SK-N-SH (cell line): ENCODE measurements around the gene NEGR1. TPM values are rescaled to one million over a fixed set of nuclear protein-coding genes. Genes with fewer than 3 reads are reported as not detected.

ENCODE experiments used
- CTCF ChIA-PET: fragments of 300-600, 350-600 bp; formaldehyde crosslinking; extraction: SDS; loops from one replicate; lab custom pipeline; 2021; lab: Yijun Ruan, JAX
- POLR2A ChIA-PET: fragments of 350-600 bp; sonication (Branson Sonifier 250); formaldehyde crosslinking; extraction: SDS; loops from one replicate; lab custom pipeline; 2020; ENCODE audit warnings: antibody characterized with exemption, inconsistent platforms; lab: Yijun Ruan, JAX
- DNase-seq: peaks from one replicate; pipeline ENCODE4 v3.0.0; 2012
- H2AFZ ChIP-seq: fragments of 200-600 bp; sonication (generic); 2 replicates; pipeline ENCODE4 v1.8.1; 2016; ENCODE audit warnings: antibody characterized with exemption, mild to moderate bottlenecking, low read depth
- H3F3A ChIP-seq: fragments of 200-600 bp; sonication (generic); replicated peaks from 2 replicates; pipeline ENCODE3; 2016; ENCODE audit warnings: antibody characterized with exemption, mild to moderate bottlenecking; ENCODE audit not compliant: insufficient read depth
- H3K27ac ChIP-seq, 2 experiments: fragments of 200-500 bp in 1 of 2; fragments of 200-600 bp in 1 of 2; sonication (Bioruptor generic) in 1 of 2; sonication (generic), shearing (Covaris generic) in 1 of 2; 2 replicates each; pipeline versions ENCODE4 v1.5.1 to v1.6.1; 2014 to 2016; ENCODE audit warnings: low read depth in 2 of 2, inconsistent platforms in 1 of 2, low read length in 1 of 2, mild to moderate bottlenecking in 1 of 2, mixed read lengths in 1 of 2
- H3K27me3 ChIP-seq: fragments of 200-600 bp; sonication (generic), shearing (Covaris generic); 2 replicates; pipeline ENCODE4 v1.6.1; 2016; ENCODE audit warnings: mixed run types; ENCODE audit not compliant: insufficient read depth
- H3K36me3 ChIP-seq, 2 experiments: fragments of 200-500 bp in 1 of 2; fragments of 200-600 bp in 1 of 2; sonication (Bioruptor generic) in 1 of 2; sonication (generic) in 1 of 2; replicated peaks in 1 of 2; 2 replicates each; pipeline versions ENCODE3 to v1.5.1; 2014 to 2016; ENCODE audit warnings: low read length in 1 of 2, mild to moderate bottlenecking in 1 of 2; ENCODE audit not compliant: insufficient read depth in 2 of 2, control insufficient read depth in 1 of 2
- H3K4me1 ChIP-seq, 2 experiments: fragments of 200-500 bp in 1 of 2; fragments of 200-600 bp in 1 of 2; sonication (Bioruptor generic) in 1 of 2; sonication (generic), shearing (Covaris generic) in 1 of 2; 2 replicates each; pipeline versions ENCODE4 v1.5.1 to v1.6.1; 2014 to 2016; ENCODE audit warnings: low read depth in 1 of 2, low read length in 1 of 2, mixed run types in 1 of 2; ENCODE audit not compliant: insufficient read depth in 2 of 2, control insufficient read depth in 1 of 2
- H3K4me2 ChIP-seq: fragments of 200-600 bp; sonication (generic), shearing (Covaris generic); 2 replicates; pipeline ENCODE4 v1.6.1; 2017; ENCODE audit warnings: mixed run types
- H3K4me3 ChIP-seq, 2 experiments: fragments of 200-500 bp in 1 of 2; fragments of 200-600 bp in 1 of 2; sonication (Bioruptor generic) in 1 of 2; sonication (generic), shearing (Covaris generic) in 1 of 2; 2 replicates each; pipeline versions ENCODE4 v1.5.1 to v1.8.1; 2014 to 2016; ENCODE audit warnings: low read depth in 2 of 2, inconsistent platforms in 1 of 2, low read length in 1 of 2, mild to moderate bottlenecking in 1 of 2, mixed read lengths in 1 of 2, moderate library complexity in 1 of 2
- H3K79me2 ChIP-seq: fragments of 200-600 bp; sonication (generic); 2 replicates; pipeline ENCODE4 v1.8.1; 2017; ENCODE audit warnings: mild to moderate bottlenecking; ENCODE audit not compliant: insufficient read depth
- H3K9ac ChIP-seq: fragments of 200-600 bp; sonication (generic); 2 replicates; pipeline ENCODE4 v1.6.1; 2017; ENCODE audit warnings: mixed run types
- H3K9me2 ChIP-seq: fragments of 200-600 bp; sonication (generic); 2 replicates; pipeline ENCODE4 v1.6.1; 2017; ENCODE audit warnings: mixed run types
- H3K9me3 ChIP-seq: fragments of 200-600 bp; sonication (generic); 2 replicates; pipeline ENCODE4 v1.6.1; 2017; ENCODE audit warnings: mixed run types, mild to moderate bottlenecking, moderate library complexity
- H4K20me1 ChIP-seq: fragments of 200-600 bp; sonication (generic); 2 replicates; pipeline ENCODE4 v1.6.1; 2017; ENCODE audit warnings: mild to moderate bottlenecking, mixed run types; ENCODE audit not compliant: insufficient read depth
- EP300 ChIP-seq, 2 experiments: IDR thresholded peaks; 2 replicates each; pipeline versions ENCODE4 v1.4.0 to v1.6.1; 2012; ENCODE audit warnings: borderline replicate concordance in 1 of 2, low read depth in 1 of 2, low read length in 1 of 2
- FOSL2 ChIP-seq: IDR thresholded peaks from 2 replicates; pipeline ENCODE4 v1.4.0; 2012; ENCODE audit warnings: low read depth, mild to moderate bottlenecking, moderate library complexity, borderline replicate concordance
- FOXM1 ChIP-seq: IDR thresholded peaks from 2 replicates; pipeline ENCODE4 v1.4.0; 2012; ENCODE audit warnings: low read depth, mild to moderate bottlenecking
- GABPA ChIP-seq: IDR thresholded peaks from 2 replicates; pipeline ENCODE4 v1.4.0; 2012; ENCODE audit warnings: low read depth, mild to moderate bottlenecking
- JUND ChIP-seq: IDR thresholded peaks from 2 replicates; pipeline ENCODE4 v1.4.0; 2012
- MEF2A ChIP-seq: IDR thresholded peaks from 2 replicates; pipeline ENCODE4 v1.4.0; 2012; ENCODE audit warnings: low read depth, borderline replicate concordance
- MXI1 ChIP-seq: IDR thresholded peaks from 2 replicates; pipeline ENCODE4 v1.6.1; 2012; ENCODE audit warnings: mild to moderate bottlenecking, low read depth, low read length, improper control_type of control experiment
- NFIC ChIP-seq: IDR thresholded peaks from 2 replicates; pipeline ENCODE4 v1.4.0; 2012; ENCODE audit warnings: borderline replicate concordance
- NRF1 ChIP-seq: IDR thresholded peaks from 2 replicates; pipeline ENCODE4 v1.6.1; 2012; ENCODE audit warnings: low read depth, mild to moderate bottlenecking, low read length
- POLR2AphosphoS5 ChIP-seq: IDR thresholded peaks from 2 replicates; pipeline ENCODE4 v1.6.1; 2012; ENCODE audit warnings: low read depth, low read length
- RCOR1 ChIP-seq: fragments of 150-350 bp; IDR thresholded peaks from 2 replicates; pipeline ENCODE4 v1.6.1; 2017; ENCODE audit warnings: antibody characterized with exemption, low read length
- RFX5 ChIP-seq: IDR thresholded peaks from 2 replicates; pipeline ENCODE4 v1.6.1; 2012; ENCODE audit warnings: mild to moderate bottlenecking, improper control_type of control experiment, low read length
- RXRA ChIP-seq: IDR thresholded peaks from 2 replicates; pipeline ENCODE4 v1.4.0; 2012; ENCODE audit warnings: low read depth, mild to moderate bottlenecking, borderline replicate concordance
- TAF1 ChIP-seq: IDR thresholded peaks from 2 replicates; pipeline ENCODE4 v1.6.1; 2012; ENCODE audit warnings: low read depth, mild to moderate bottlenecking, low read length, moderate library complexity, borderline replicate concordance
- TEAD4 ChIP-seq: IDR thresholded peaks from 2 replicates; pipeline ENCODE4 v1.4.0; 2012; ENCODE audit warnings: mild to moderate bottlenecking, borderline replicate concordance; ENCODE audit not compliant: insufficient read depth
- YY1 ChIP-seq: IDR thresholded peaks from 2 replicates; pipeline ENCODE4 v1.4.0; 2012; ENCODE audit warnings: low read depth, mild to moderate bottlenecking
- WGBS: methylation state at CpG from one replicate; pipeline ENCODE4 v1.1.6; 2017; ENCODE audit warnings: low lambda C conversion rate; 5-methylcytosine and 5-hydroxymethylcytosine counted together
- polyA plus RNA-seq, 3 experiments: library from polyadenylated mRNA; depleted of rRNA; stranded (reverse); fragments of >200 nt; gene quantifications; 2 replicates each; pipeline ENCODE4 v1.2.3, GENCODE V29; 2012
- TF ChIP-seq, protein P1 (sequence below): fragments of 200-600 bp; sonication (generic); IDR thresholded peaks from 2 replicates; pipeline ENCODE4 v1.6.1; 2017; ENCODE audit warnings: antibody characterized with exemption, mild to moderate bottlenecking, moderate library complexity
- TF ChIP-seq, protein P2 (sequence below): IDR thresholded peaks from 2 replicates; pipeline ENCODE4; 2012
- TF ChIP-seq, protein P3 (sequence below): IDR thresholded peaks from 2 replicates; pipeline ENCODE4 v1.4.0; 2012; ENCODE audit warnings: low read depth, borderline replicate concordance

Gene NEGR1
- polyA plus RNA-seq, 1 of the 3 experiments (the other 2 are of a cell fraction), result 0.21 TPM

DNA sequence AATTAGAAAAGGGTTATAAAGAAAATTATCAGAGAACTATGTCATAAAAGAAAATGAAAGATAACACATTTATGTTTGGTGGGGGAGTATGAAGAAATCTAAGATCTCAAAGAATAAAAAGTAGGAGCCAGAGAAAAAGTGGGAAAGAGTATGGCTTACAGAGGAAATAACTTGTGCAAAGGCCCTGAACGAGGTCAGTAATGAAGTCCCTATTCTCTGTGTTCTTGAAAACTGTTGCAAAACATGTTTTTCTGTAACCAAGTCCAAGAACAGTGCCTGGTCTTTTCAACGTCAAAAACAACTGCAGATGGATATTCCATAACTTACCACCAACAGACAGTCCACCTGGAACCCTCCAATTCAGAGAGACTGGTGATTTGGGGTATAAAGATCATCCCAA is 188.1 kb downstream of the NEGR1 start:
- Histone ChIP-seq H3K9ac (no peak overlapping the region), H3K4me3 (no peak overlapping the region), H3F3A (no peaks in the 10 kb centered on the region), H2AFZ (no peak overlapping the region), H3K9me3 (no peaks in the 10 kb centered on the region), H4K20me1 (no peaks in the 10 kb centered on the region), H3K4me1 (no peaks in the 10 kb centered on the region), H3K27me3 (no peaks in the 10 kb centered on the region), H3K79me2 (no peaks in the 10 kb centered on the region), H3K9me2 (no peaks in the 10 kb centered on the region), H3K36me3 (no peaks in the 10 kb centered on the region), H3K4me2 (no peak overlapping the region), H3K27ac (no peak overlapping the region)
- TF ChIP-seq NRF1 (no peak), RFX5 (no peak), FOSL2 (no peak), YY1 (no peak), RCOR1 (no peak), FOXM1 (no peak), TAF1 (no peak), EP300 (IDR thresholded peaks at IDR 0.05; ENCODE audit: borderline replicate concordance in 1 of 2, low read depth in 1 of 2, low read length in 1 of 2) (no peak), TEAD4 (no peak), RXRA (no peak), JUND (no peak), POLR2AphosphoS5 (no peak), MEF2A (no peak), GABPA (no peak), NFIC (no peak), MXI1 (no peak)
- TF ChIP-seq, protein P1, sequence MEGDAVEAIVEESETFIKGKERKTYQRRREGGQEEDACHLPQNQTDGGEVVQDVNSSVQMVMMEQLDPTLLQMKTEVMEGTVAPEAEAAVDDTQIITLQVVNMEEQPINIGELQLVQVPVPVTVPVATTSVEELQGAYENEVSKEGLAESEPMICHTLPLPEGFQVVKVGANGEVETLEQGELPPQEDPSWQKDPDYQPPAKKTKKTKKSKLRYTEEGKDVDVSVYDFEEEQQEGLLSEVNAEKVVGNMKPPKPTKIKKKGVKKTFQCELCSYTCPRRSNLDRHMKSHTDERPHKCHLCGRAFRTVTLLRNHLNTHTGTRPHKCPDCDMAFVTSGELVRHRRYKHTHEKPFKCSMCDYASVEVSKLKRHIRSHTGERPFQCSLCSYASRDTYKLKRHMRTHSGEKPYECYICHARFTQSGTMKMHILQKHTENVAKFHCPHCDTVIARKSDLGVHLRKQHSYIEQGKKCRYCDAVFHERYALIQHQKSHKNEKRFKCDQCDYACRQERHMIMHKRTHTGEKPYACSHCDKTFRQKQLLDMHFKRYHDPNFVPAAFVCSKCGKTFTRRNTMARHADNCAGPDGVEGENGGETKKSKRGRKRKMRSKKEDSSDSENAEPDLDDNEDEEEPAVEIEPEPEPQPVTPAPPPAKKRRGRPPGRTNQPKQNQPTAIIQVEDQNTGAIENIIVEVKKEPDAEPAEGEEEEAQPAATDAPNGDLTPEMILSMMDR, result no peak
- TF ChIP-seq, protein P2, sequence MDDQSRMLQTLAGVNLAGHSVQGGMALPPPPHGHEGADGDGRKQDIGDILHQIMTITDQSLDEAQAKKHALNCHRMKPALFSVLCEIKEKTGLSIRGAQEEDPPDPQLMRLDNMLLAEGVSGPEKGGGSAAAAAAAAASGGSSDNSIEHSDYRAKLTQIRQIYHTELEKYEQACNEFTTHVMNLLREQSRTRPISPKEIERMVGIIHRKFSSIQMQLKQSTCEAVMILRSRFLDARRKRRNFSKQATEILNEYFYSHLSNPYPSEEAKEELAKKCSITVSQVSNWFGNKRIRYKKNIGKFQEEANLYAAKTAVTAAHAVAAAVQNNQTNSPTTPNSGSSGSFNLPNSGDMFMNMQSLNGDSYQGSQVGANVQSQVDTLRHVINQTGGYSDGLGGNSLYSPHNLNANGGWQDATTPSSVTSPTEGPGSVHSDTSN, result no peak
- TF ChIP-seq, protein P3, sequence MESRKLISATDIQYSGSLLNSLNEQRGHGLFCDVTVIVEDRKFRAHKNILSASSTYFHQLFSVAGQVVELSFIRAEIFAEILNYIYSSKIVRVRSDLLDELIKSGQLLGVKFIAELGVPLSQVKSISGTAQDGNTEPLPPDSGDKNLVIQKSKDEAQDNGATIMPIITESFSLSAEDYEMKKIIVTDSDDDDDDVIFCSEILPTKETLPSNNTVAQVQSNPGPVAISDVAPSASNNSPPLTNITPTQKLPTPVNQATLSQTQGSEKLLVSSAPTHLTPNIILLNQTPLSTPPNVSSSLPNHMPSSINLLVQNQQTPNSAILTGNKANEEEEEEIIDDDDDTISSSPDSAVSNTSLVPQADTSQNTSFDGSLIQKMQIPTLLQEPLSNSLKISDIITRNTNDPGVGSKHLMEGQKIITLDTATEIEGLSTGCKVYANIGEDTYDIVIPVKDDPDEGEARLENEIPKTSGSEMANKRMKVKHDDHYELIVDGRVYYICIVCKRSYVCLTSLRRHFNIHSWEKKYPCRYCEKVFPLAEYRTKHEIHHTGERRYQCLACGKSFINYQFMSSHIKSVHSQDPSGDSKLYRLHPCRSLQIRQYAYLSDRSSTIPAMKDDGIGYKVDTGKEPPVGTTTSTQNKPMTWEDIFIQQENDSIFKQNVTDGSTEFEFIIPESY, result no peak
- DNase-seq, result no peak
- WGBS, result 35% methylated on average over 2 of the region's 2 CpGs
- ChIA-PET POLR2A (no interaction called here), CTCF (no interaction called here)
